Posterior vena cava (tissue), 2 donors: ENCODE results near the gene MDH1B. TPM values are rescaled to one million over a fixed set of nuclear protein-coding genes. Genes with fewer than 3 reads are reported as not detected.

Source experiments
- DNase-seq: peaks from one replicate; pipeline ENCODE4 v3.0.0-alpha.2; 2020; ENCODE audit warnings: low spot score
- intact Hi-C, 2 donors: fragments of 100-400 bp; cut with DNase I; formaldehyde crosslinking; loops; one replicate each; pipeline versions ENCODE4 v1.14.1 to v1.14.2; 2022 to 2023
- microRNA-seq, 2 donors: library from miRNA; unstranded; fragments of <30 nt; microRNA quantifications; one replicate each; pipeline ENCODE4 v1.2.0, GENCODE V29; 2020 to 2021; ENCODE audit warnings: borderline microRNAs expressed in 2 of 2
- total RNA-seq, 2 donors: library from RNA; stranded (reverse); fragmentation: NEBNext Ultra II Directional; extraction: Animal tissue kit (Norgen Biotek cat#: 25700); gene quantifications; one replicate each; pipeline ENCODE4 v1.2.1, GENCODE V29; 2021
- donor health status: DM: yes; HTN: yes; CAD: no.
- donor health status: DM: yes; HTN: yes; CAD: no.

MDH1B gene
- total RNA-seq, 2 donors from 2014 or later, result 0.57 to 1.8 TPM

DNA sequence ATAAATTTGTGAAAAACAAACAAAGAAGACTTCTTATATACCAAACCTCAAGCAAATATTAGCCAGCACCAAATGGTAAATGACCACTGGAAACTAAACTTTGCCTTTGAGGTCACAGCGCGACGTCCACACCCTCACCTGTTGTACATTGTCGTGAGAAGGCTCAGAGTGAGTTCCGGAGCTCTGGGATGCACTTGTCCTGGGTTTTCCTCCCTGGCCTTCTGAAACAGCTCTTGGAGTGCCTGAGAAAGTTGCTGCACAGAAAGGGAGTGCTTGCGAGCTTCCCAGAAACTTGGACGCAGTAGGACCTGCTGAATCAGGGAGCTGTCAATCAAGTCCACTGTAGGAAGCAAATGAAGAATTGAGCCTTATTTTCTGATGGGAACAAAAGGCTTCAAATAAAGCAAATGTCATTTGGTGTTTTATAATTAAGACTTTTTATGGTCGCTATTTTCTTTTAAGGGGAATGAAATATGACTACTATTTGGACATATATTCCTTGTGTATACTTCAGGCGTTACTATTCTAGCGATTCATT, 57.9 kb downstream of the MDH1B start:
- no peak for DNase-seq
- intact Hi-C loops, result no loop called here

DNA sequence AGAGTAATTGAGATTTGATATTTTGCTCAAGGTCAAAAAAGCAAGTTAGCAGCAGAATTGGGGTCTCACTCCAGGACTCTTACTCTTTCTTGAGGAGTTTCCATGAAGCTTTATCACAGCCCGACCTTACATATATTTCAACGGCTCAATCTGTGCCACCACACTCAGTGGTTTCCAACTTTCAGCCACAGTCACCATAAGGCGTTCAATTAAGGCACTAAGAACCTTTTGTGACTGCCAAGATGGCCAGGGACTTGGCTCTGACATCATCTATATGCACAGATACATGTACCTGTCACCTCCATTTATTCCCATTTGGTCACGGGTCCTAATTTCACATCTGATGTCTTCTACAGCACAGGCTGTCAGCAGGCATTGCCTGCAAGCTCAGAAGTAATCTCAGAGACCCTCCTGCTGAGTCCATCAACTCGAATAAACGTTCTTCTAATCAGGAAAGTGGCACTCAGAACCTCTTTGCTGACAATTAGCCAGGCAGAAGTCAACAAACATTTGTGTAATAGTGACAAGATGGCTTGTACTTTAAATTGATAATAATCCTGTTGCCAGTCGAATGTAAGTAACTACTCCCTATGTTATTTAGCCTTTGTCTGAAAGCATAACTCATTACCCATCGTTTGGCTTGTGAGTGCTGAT, 63.0 kb downstream of the MDH1B start:
- no peak for DNase-seq
- intact Hi-C loops, result no loop called here

DNA sequence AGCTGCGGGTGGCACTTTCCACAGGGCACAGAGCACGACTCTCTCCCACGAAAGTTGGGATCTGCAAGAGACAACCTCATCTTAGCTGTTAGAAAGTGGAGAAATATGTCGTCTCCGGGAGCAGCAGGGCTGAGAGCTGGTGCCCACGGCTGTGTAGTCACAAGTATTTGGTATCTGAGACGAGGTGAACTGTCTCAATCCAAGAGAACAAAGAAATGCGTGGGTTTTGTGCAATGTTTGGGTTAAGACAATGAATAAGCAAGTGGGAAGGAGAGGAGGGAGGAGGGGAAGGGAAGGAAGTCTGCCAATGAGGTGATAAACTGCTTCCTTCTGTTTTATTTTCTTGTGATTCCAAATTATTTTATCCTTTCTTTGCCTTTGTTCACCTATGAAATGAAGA, 65.0 kb downstream of the MDH1B start:
- no peak for DNase-seq
- intact Hi-C loops, result no loop called here

DNA sequence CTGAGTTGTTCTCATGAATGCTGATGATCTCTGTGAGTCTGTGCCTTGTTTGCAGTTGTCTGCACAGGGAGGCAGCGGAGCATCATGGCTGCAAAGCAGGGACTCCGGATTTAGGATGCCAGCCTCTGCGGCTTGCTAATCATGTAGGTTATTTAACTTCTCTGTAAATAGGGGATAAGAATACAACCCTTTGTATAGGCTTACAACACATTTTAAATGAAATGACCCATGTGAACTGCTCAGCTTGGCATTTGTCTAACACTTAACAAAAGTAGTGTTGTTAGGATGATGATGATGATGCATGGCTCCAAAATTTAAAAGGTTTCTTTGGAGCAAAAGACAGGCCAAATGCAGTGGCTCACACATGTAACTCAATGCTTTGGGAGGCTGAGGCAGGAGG, 66.3 kb downstream of the MDH1B start:
- intact Hi-C loops, result loop anchor here (5.0 to 10.0 kb wide), 3 partner anchors 86 to 1163 kb away; no protein-coding TSS in a partner anchor

DNA sequence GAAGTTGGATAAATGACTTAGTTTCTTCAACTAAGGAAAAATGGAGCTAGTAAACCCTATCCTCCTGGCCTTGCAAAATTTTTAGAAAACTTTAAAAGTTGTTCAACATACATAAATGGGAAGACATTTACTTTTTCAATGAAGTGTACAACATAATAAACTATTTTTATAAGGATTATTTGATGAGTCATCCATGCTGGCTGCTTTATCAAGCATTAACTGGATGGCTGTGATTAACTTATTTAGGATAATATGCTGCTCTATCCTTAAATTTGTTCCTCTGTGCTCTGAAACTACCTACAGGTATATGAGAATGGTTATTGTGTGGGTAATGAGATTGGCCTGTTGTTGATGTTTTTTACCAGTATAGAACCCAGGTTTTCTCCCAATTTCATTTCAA, 68.2 kb downstream of the MDH1B start:
- intact Hi-C loops, result loop anchor here (5.0 to 10.0 kb wide), 3 partner anchors 88 to 1165 kb away; no protein-coding TSS in a partner anchor
- no peak for DNase-seq

More for the DNA sequence above, 66.3 kb downstream of the MDH1B start:
- no peak for DNase-seq

- intact Hi-C loops, result loop anchor here (10.0 kb wide), 2 partner anchors 91 to 781 kb away; no protein-coding TSS in a partner anchor
- no peak for DNase-seq
These were observed 71.6 kb downstream of the MDH1B start for GRCh38 chr2:206693399-206694137.

DNA sequence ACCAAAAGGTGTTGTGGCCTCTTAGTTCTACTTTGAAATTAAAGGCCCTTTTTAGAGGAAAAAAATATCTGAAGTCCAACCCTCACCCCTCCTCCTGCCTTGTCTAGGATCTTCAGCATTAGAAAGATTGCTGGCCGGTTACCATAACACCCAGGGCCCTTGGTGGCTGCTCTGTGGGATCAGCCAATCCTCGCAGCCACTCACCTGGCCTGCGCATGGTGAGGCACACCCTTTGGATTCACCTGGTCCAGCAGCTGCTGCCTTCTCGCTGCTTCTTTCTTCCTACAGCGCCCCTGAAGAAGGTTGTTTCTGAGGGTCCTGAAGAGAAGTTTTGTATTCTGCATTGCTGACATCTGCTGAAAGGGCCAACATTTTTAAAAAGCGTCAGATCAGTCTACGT, 72.2 kb downstream of the MDH1B start:
- no peak for DNase-seq
- intact Hi-C loops, result loop anchor here (10.0 kb wide), 2 partner anchors 92 to 782 kb away; no protein-coding TSS in a partner anchor

DNA sequence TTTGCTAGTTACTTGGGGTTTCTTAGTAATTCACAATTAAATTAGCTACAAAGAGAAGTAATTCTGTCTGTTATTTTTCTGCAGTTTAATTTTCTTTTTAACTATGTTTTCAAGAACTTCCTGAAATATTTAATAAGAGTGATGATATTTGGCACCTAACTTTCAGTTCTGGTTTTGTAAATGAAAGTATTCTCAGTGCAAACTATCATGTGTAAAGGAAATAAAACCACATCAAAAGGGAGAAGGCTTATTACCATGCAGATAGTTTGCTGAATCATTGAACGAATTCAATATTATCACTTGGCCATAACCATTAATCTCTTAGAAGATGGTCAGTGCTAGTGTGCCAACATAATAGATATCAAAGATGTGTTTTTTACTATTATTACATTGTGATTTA, 76.1 kb downstream of the MDH1B start:
- intact Hi-C loops, result no loop called here

DNA sequence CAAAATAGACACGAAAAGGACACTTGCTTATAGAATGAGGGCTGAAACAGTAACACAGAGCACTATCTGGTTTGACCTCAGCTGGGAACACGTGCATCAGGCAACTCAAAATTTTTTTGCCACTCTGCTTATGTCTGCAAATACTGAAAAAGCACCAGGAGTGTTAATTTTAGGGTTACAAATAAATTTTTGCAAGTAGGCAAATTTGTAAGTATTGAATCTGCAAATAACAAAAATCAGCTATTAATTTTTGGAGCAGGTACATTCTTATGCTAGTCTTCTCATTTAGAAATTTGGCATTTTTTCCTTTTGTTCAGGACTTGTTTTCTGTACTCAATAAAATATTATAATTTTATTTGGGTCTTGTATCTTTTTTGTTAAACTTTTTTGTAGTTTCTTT, 76.7 kb downstream of the MDH1B start:
- DNase-seq, result no peak
- intact Hi-C loops, result no loop called here

More for the DNA sequence above, 76.1 kb downstream of the MDH1B start:
- DNase-seq, result no peak

Small RNA genes within 50 kb of the gene (microRNA-seq; reads per million reads assigned to microRNA genes)
- gene MIR3130-1 (0 reads per million in 2 donors), gene MIR3130-2 (0 reads per million in 2 donors)

Other genes with a start within 250 kb of the MDH1B start
- gene FAM237A, start 122.8 kb downstream of the MDH1B start, total RNA-seq, result not detected
- not detected for gene DYTN, start 46.9 kb downstream of the MDH1B start, total RNA-seq
- 10 to 100 TPM; 21.6 to 21.7 TPM for gene FASTKD2, start 278 bp upstream of the MDH1B start, total RNA-seq
- gene CPO, start 174.2 kb upstream of the MDH1B start, total RNA-seq, result under 1 TPM; 0.24 to 0.32 TPM